Small intestine (tissue), 7 donors: ENCODE results near the gene TEX2. TPM values are rescaled to one million over a fixed set of nuclear protein-coding genes. Genes with fewer than 3 reads are reported as not detected.
"Not testable (repeated sequence)": the region's sequence is repeated elsewhere in the genome, so short reads cannot be mapped to it uniquely, and the experiment has no call there.

Source experiments
- DNase-seq, 2 donors: peaks; one replicate each; pipeline versions ENCODE4 v3.0.0 to v3.0.0-alpha.2; 2013
- FAIRE-seq: peaks from 2 replicates; lab custom pipeline; 2012; peaks lifted over from hg19 to GRCh38; lab: Jason Lieb, UNC
- H3K27ac ChIP-seq, 3 donors: one replicate each; pipeline ENCODE4 v1.5.1; 2013; ENCODE audit warnings: low read length in 2 of 3, mild to moderate bottlenecking in 2 of 3, control low read depth in 1 of 3, inconsistent platforms in 1 of 3, low read depth in 1 of 3, moderate library complexity in 1 of 3
- H3K27me3 ChIP-seq, 3 donors: one replicate each; pipeline ENCODE4 v1.6.1; 2013; ENCODE audit warnings: low read length in 3 of 3, inconsistent platforms in 1 of 3; ENCODE audit not compliant: control insufficient read depth in 3 of 3, insufficient read depth in 3 of 3
- H3K36me3 ChIP-seq, 3 donors: one replicate each; pipeline ENCODE4 v1.6.1; 2013; ENCODE audit warnings: low read length in 3 of 3, inconsistent platforms in 1 of 3, low read depth in 1 of 3, mild to moderate bottlenecking in 1 of 3, moderate library complexity in 1 of 3; ENCODE audit not compliant: control insufficient read depth in 3 of 3, insufficient read depth in 2 of 3
- H3K4me1 ChIP-seq, 3 donors: one replicate each; pipeline ENCODE4 v1.6.1; 2013; ENCODE audit warnings: low read length in 2 of 3, inconsistent platforms in 1 of 3, low read depth in 1 of 3, mild to moderate bottlenecking in 1 of 3, moderate library complexity in 1 of 3; ENCODE audit not compliant: control insufficient read depth in 3 of 3, insufficient read depth in 2 of 3
- H3K4me3 ChIP-seq, 3 donors: one replicate each; pipeline ENCODE4 v1.5.1; 2013; ENCODE audit warnings: low read length in 3 of 3, control low read depth in 1 of 3, inconsistent platforms in 1 of 3, low read depth in 1 of 3, mild to moderate bottlenecking in 1 of 3, moderate library complexity in 1 of 3
- H3K9me3 ChIP-seq, 2 donors: one replicate each; pipeline ENCODE4 v1.6.1; 2013; ENCODE audit warnings: low read depth in 1 of 2, low read length in 1 of 2; ENCODE audit not compliant: control insufficient read depth in 2 of 2, insufficient read depth in 1 of 2
- WGBS, 3 donors: extraction: QIAGEN DNeasy Blood & Tissue Kit; methylation state at CpG; one replicate each; pipeline ENCODE4 v1.1.7; 2013; 5-methylcytosine and 5-hydroxymethylcytosine counted together
- polyA plus RNA-seq, 4 donors: library from polyadenylated mRNA; stranded (reverse) in 3 of 4; unstranded in 1 of 4; fragments of 200-250 nt in 3 of 4; fragments of 120-200 nt in 1 of 4; gene quantifications; one replicate each; pipeline versions ENCODE4 v1.2.1 to v1.2.3, GENCODE V29; 2013
- donor health status: healthy with polysubstance abuse.
- donor health status: control.
- donor health status: control.
- donor health status: Bipolar disorder and iron deficiency.
- donor health status: healthy.

Gene TEX2
- polyA plus RNA-seq, 4 donors = 4.2 to 44.1 (median 10.6) TPM

- no peak overlapping the region for H3K4me3 ChIP-seq
- FAIRE-seq = no peak
- peaks cover 0 to 37% (median 0%) of the 10 kb centered on the region in 3 donors for H3K36me3 ChIP-seq
- no peak for DNase-seq
- peaks cover 0 to 11% (median 3%) of the 10 kb centered on the region in 3 donors for H3K4me1 ChIP-seq
- WGBS, 3 donors = 89 to 94% (median 91%) methylated on average over 12 of the region's 12 CpGs
- no peaks in the 10 kb centered on the region for H3K27me3 ChIP-seq
- no peaks in the 10 kb centered on the region for H3K9me3 ChIP-seq
- peak overlapping the region in 1 of 3 donors; percentile 39 for H3K27ac ChIP-seq
Observed at GRCh38 chr17:64186171-64187092, 76.6 kb downstream of the TEX2 start.

- FAIRE-seq = not testable (repeated sequence)
Observed at GRCh38 chr17:64185557-64185956, 77.5 kb downstream of the TEX2 start.

GRCh38 chr17:64185101-64185500 is 78.0 kb downstream of the TEX2 start:
- Histone ChIP-seq H3K36me3 (peaks cover 0 to 28% (median 0%) of the 10 kb centered on the region in 3 donors), H3K4me3 (no peak overlapping the region), H3K4me1 (peaks cover 0 to 11% (median 3%) of the 10 kb centered on the region in 3 donors), H3K27me3 (no peaks in the 10 kb centered on the region), H3K27ac (no peak overlapping the region), H3K9me3 (no peaks in the 10 kb centered on the region)
- no peak for FAIRE-seq
- 56 to 73% (median 64%) methylated on average over 3 of the region's 3 CpGs for WGBS, 3 donors
- DNase-seq = no peak

More at GRCh38 chr17:64185557-64185956, 77.5 kb downstream of the TEX2 start:
- H3K27ac ChIP-seq, H3K4me3 ChIP-seq, DNase-seq, H3K27me3 ChIP-seq, H3K9me3 ChIP-seq: not testable (repeated sequence)
- Histone ChIP-seq H3K4me1 (peaks cover 0 to 11% (median 3%) of the 10 kb centered on the region in 3 donors), H3K36me3 (peaks cover 0 to 31% (median 0%) of the 10 kb centered on the region in 3 donors)
- WGBS, 3 donors = 73 to 91% (median 84%) methylated on average over 9 of the region's 9 CpGs

GRCh38 chr17:64183815-64184214 is 79.2 kb downstream of the TEX2 start:
- H3K9me3 ChIP-seq = no peaks in the 10 kb centered on the region
- no peak overlapping the region for H3K4me3 ChIP-seq
- H3K36me3 ChIP-seq = peaks cover 0 to 24% (median 0%) of the 10 kb centered on the region in 3 donors
- no peaks in the 10 kb centered on the region for H3K27me3 ChIP-seq
- FAIRE-seq (no peak), DNase-seq (no peak)
- WGBS, 3 donors = 84 to 95% (median 91%) methylated on average over 4 of the region's 4 CpGs
- H3K27ac ChIP-seq = no peak overlapping the region
- peaks cover 0 to 11% (median 3%) of the 10 kb centered on the region in 3 donors for H3K4me1 ChIP-seq

GRCh38 chr17:64182325-64183012 is 80.6 kb downstream of the TEX2 start:
- no peak for FAIRE-seq
- Histone ChIP-seq H3K4me1 (peaks cover 0 to 15% (median 3%) of the 10 kb centered on the region in 3 donors), H3K27me3 (no peaks in the 10 kb centered on the region), H3K9me3 (no peaks in the 10 kb centered on the region), H3K36me3 (peaks cover 0 to 22% (median 0%) of the 10 kb centered on the region in 3 donors), H3K4me3 (no peak overlapping the region), H3K27ac (no peak overlapping the region)
- 89 to 92% (median 90%) methylated on average over 3 of the region's 3 CpGs for WGBS, 3 donors
- no peak for DNase-seq

- 69 to 85% (median 83%) methylated on average over 11 of the region's 11 CpGs for WGBS, 3 donors
Observed at GRCh38 chr17:64180089-64181073, 82.7 kb downstream of the TEX2 start.

GRCh38 chr17:64179024-64179423 is 84.0 kb downstream of the TEX2 start:
- peaks cover 0 to 28% (median 9%) of the 10 kb centered on the region in 3 donors for H3K36me3 ChIP-seq
- WGBS, 3 donors = 47 to 64% (median 49%) methylated on average over 3 to 4 of the region's 4 CpGs
- not testable (repeated sequence) for H3K4me1 ChIP-seq, H3K27me3 ChIP-seq, DNase-seq, H3K9me3 ChIP-seq, FAIRE-seq, H3K27ac ChIP-seq, H3K4me3 ChIP-seq

More at GRCh38 chr17:64180089-64181073, 82.7 kb downstream of the TEX2 start:
- FAIRE-seq (no peak), DNase-seq (no peak)
- Histone ChIP-seq H3K27ac (peak overlapping the region in 1 of 3 donors; percentile 8), H3K4me1 (peaks cover 0 to 6% (median 0%) of the 10 kb centered on the region in 3 donors), H3K9me3 (no peaks in the 10 kb centered on the region), H3K4me3 (no peak overlapping the region), H3K27me3 (no peaks in the 10 kb centered on the region), H3K36me3 (peaks cover 0 to 15% (median 6%) of the 10 kb centered on the region in 3 donors)
